CD4-positive, alpha-beta T cell treated with Interleukin-17A for 1 hour (primary cell): ENCODE measurements around the gene COL4A2.
"Not testable (repeated sequence)": the region's sequence is repeated elsewhere in the genome, so short reads cannot be mapped to it uniquely, and the experiment has no call there.

Experiments used
- DNase-seq: peaks from one replicate; pipeline ENCODE4 v3.0.0-alpha.2; 2020

The COL4A2 gene

DNA sequence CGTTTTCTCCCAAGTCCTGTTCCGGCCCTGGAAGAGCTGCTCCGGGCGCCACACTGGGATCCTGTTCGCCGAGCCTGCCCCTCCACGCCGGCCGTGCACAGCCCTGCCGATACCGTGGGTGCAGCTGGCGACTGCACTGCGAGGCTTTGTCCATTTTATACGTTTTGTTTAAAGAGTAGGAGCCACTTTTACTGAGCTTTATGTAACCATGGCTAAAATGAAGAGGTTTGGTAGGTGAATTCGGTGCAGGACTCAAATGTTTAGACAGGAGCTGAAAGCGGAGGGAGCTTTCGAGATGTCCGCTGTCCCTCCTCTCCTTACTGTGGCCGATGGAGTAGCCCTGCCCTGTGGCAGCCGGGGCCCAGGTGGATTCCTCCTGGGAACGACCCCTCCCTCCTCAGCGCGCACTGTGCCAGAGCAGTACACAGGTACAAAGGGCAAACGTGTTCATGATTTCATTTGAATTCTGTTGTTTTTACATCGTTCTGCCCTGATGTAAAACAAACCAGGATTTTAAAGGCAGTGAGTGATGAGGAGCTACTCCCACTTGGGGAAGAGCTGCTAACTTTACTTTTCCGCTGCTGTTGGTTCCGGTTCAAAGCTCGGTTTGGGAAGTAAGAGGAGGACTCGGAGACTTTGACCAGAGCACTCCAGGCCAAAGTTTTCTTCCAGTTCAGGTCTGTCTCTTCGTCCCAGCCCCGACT, 1.7 kb downstream of the COL4A2 start:
- no peak for DNase-seq

DNA sequence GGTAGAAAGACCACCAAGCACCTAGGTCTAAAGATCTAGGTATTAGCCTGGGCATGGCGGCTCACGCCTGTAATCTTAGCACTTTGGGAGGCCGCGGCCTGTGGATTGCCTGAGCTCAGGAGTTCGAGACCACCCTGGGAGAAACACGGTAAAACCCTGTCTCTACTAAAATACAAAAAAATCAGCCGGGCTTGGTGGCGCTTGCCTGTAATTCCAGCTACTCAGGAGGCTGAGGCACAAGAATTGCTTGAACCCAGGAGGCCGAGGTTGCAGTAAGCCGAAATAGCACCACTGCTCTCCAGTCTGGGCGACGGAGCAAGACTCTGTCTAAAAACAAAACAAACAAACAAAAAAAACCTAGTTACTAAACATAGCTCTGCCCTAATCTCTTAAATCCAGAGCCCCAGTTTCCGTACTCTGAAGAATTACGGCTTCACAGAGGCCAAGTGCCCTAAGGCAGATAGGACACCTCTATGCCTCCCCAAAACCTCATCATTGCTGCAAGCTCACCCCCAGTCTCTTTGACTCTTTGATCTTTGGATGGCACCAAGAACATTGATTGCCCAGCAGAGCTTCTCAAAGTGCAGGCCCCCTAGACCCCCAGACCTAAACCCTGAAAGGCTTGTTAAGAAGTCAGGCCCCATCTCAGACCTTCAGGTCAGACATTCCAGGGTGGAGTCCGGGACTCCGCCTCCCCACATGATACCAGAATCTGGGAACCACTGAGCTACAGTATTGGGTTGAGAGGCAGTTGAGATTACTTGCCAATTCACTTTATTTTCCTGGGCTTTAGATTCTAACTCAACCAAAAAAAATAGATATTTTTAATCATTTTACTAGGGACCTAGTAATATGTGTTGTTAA, 2.8 kb downstream of the COL4A2 start:
- DNase-seq: no peak

DNA sequence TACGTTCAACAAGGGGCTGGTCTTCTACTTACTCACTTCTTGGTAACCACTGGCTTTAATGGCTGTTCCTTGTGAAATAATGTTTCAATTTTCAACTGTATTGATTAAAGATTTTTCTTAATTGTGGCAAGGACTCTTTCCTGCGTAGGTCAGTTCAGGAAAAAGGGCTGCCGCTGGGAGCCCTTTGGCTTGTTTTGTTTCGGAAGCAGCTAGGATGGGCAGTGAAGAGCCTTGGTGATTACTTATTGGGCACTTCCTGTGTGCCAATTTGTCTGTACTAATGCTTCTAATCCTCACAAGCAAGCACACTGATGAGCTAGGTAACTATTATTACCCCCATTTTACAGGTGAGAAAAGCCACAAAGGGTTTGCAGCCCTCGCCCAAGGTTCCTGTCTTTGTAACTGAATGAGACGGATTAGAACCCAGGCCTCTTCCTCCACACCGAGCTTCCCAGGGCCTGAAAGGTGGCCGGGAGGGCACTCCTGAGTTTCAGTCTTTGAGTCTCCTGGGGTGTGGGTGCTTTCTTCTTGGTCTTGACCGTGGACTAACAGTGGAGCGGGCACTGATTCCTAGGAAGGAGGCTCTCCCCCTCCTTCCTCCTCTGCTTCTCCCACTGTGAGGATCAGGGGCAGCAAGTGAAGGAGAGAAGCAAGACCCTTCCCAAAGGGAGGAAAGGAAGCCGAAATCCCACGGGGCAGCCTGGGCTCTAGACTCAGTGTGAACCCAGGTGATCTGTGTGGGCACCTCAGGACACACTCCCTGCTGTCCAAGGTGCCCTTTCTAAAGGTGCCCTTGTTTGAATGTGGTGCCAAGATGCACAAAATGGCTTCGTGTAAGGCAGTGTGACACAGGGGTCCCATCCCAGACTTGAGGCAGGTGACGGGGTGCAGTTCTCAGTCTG, 3.7 kb downstream of the COL4A2 start:
- DNase-seq: no peak

DNA sequence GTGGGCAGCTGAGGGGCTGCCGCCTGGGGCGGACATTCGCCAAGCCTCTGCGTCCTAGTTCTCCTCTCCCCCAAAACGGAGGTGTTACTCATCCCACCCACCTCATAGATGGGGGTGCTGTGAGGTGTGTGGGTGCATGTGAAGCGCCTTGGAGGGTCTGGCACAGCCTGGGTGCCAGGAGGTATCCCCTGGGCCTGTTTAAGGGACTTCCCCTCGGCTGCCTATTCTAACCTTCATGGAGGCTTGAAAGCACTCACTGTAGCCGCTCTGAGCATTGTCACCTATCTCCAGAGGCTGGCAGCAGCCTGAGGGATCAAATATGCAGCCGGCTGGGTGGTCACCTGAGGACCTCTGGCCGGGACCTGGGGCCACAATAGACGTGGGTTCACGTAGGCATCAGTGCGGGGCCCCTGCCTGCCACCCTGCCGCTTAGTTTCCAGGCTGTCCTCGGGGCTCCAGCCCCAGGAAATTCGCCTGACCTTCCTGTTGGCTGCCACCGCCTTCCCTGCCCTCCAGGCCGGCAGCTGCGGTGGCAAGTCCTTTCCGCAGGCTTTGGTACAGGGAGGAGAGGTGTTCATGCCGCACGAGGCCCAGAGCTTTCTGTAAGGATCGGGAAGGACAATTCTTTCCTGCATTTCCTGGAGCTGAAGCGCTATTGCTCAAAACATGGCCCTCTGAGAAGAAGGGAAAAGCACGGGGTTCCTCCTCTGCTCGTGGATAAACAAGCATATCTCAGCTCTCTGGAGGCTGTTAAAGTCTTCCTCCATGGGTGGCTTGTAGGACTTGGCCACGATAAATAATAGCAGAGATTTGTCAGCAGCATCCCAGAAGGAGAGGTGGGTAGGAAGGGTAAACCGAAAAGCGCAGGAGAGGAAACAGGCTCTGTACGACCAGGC, 4.6 kb downstream of the COL4A2 start:
- DNase-seq: no peak

DNA sequence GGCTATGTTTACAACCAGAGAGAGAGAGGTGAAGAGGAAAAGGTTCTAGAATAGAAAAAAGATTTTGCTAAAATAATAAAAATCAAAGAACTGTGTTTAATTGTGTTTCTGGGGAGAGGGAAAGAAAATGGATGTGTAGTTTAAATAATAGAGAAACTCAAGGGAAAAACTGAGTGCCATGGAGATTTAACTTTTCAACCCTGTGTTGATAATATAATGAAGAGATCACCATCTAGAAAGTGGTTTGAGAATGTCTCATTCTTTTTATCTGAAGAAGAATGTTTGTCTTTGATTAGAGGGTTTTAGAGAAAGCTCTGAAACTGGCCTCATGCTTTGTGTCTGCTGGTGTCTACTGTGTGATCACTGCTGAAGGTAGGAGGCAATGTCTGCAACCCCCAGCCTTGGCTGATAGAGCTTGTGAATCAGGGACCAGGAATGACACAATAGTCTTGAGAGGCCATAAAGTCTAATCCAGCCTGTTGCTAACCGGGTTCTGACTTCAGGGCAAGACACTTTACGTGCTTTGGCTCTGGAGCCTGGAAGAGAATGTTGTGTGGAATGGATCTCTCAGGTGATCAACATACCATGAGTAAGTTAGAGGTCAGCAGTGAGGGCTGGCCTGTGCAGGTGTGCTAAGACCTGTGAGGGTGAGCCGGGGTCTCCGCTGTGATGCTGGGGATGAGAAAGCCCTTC, 5.4 kb downstream of the COL4A2 start:
- DNase-seq: no peak

DNA sequence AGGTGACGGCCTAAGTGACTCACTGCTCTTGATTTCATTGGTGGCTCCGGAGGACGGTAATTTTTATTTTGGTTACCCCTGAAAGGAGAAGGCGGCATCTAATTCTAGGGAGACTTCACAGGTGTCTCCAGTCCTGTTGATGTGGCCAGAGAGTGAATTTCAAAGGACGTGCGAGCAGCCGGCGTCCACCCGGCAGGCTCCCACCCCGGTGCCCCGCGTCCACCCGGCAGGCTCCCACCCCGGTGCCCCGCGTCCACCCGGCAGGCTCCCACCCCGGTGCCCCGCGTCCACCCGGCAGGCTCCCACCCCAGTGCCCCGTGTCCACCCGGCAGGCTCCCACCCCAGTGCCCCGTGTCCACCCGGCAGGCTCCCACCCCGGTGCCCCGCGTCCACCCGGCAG, 6.2 kb downstream of the COL4A2 start:
- DNase-seq: not testable (repeated sequence)

DNA sequence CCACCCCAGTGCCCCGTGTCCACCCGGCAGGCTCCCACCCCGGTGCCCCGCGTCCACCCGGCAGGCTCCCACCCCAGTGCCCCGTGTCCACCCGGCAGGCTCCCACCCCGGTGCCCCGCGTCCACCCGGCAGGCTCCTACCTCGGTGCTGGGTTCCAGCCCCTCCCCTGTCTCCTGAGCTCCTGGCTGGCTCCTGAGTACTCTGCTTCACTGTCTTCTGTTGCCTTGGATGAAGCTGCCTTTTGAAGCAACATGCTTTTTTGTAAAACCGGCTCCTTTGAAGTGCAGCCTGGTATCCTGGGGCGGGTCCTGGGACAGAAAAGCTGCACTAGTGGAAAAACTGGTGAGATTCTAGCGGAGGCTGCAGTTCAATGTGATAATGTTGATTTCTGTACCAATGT, 6.6 kb downstream of the COL4A2 start:
- DNase-seq: not testable (repeated sequence)

DNA sequence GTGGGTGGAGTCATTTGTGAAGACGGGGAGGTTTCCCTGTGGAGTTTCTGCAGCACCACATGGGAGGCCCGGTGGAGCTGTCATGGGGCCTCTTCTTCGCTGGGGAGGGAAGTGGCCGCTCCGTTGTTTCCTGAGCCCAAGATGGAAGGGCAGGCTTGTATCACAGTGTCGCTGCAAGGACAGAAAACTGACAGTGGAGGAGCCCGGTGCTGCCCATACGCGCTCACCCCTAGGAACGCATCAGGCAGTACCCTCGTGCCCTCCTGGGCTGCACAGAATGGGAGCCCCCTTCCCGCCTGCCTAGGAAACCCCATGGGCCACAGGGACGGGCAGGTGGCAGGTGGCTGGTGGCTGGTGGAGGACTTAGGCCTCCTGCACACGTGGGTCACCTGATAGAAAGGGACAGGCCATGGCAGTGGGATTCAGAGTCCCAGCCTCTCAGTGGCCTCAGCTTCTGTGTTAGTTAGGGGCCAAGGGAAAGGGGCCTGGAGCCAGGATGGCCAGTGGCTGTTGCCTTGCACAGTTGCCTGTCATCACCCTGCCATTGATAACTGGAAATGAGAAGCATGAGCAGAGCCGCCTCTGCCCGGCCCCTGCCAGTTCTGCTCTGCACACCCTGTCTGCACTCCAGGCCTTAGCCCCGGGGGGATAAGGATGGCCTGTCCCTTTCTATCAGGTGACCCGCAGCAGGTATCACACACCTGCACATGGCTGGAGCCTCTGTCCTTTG, 7.6 kb downstream of the COL4A2 start:
- no peak for DNase-seq

DNA sequence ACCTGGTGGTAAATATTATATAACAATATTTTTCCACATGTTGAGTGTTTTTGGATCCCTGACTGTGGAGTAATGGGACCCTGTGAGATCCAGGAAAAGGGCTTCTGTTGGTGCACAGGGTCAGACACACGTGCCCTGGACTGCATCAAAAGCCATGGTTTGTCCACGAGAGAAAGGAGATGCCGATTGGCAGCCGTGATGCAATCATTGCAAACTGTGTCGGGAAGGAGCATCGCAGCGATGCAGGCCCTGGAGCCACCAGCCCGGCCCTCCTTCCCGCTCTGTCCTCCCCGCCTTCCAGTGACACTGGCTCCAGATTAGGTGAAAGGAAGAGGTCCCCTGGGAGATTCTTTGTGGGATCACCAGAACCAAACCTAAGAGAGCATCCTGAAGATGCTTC, 9.1 kb downstream of the COL4A2 start:
- no peak for DNase-seq

DNA sequence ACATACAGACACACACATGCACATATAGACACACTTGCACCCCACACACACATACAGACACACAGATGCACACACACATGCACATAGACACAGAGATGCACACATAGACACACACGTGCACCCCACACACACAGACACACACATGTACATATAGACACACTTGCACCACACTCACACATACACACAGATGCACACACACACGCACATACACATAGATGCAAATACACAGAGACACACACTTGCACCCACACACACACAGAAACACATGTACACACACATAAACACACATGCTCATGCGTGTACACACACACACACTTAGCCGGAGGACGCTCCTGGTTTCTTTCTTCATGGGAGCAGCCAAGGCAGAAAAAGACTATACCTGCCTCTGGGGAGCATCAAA, 10.0 kb downstream of the COL4A2 start:
- DNase-seq: no peak

DNA sequence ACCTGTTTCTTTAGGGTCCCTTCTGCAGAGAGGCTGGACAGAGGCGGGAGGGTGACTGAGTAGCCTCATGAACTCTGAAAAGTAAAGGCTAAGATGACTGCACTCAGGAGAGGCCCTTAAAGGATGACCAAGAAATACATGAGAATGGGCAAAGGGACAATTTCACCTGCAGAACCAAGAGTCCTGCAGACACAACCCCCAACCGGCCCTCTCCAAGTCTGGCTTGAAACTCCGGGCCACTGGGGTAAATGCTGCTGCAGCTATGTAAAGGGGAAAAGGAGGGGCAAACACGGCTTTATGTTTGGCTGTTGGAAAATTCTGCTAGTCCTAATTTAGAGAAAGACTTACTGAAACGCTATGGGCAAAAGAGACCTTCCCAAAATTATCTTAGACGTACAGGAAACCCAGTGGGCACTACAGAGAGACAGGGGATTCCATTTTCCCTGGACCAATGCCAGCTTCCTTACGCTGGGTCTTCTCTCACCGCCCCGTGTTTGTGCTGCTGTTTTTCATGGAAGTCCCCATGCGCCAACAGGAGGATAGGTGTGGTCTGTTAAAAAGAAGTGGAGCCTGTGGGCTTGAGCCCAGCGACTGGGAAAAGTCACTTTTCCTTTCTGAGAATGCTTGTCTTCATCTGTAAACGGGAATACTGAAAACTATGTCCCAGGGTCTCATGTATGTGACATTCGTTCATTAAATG, 10.6 kb downstream of the COL4A2 start:
- DNase-seq: no peak

DNA sequence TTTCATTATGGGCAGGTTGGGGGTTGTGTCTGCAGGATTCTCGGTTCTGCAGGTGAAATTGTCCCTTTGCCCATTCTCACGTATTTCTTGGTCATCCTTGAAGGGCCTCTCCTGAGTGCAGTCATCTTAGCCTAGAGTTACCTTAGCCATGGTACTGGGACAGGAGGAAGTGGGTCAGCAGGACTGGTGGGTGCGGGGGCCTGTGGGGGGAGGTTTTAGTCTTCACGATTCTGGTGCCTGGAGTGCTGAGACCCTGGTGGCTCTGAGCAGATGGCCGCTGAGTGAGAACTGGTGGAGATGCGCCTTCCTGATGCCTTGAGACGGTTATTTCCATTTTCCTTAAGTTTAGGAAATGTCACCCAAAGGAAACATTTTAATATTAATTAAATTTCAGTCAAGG, 11.8 kb downstream of the COL4A2 start:
- no peak for DNase-seq

DNA sequence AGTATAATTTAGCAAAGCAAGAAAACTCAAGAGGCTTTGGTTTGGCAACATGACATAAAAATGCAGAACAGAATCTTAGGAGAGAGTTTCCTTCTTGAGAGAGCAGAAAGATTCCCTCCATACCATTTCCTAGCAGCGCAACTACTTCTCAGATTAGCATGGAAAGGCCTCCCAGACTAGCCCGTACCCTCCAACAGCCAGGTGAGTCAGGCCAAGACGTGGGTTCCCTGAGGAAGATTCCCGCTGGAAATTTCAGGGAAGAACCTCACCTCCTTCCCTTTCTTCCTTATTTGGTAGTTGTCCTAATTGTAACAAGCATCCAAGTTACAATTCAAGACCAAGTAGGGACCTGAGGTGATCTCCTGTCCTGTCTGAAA, 12.3 kb downstream of the COL4A2 start:
- no peak for DNase-seq

DNA sequence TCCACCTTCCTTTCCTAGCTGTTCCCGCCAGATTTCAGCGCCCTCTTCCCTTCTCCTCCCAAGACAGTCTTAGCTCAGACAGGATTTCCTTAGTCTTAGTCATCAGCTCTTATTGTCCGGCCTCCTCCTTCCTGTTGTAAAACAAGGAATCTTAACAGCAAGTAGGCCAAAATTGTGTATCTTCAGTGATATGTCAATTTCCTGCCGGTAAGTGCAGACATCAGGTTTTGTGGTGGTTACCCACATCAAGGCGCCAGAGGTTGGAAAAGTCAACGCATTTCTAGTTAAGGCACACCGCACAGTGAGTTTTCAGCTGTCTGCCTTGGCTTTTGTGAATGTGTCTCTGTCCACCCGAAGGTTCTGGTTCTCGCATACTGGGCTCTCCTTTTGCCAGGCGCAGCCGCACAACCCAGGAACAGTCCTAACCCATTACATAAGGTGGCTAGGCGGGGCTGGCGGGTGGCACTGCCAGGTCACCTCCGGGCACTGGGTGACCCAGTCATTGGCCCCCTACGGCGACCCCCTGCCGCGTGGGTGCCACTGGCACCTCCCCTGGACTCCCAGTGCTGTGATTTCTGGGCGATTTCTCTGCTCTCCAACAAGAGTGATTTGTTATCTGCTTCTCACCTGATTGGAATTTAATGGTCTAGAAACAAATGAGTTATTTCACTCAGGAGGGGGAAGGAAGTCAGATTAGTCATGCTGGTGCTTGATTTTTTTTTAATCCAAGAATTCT, 12.9 kb downstream of the COL4A2 start:
- DNase-seq: no peak

DNA sequence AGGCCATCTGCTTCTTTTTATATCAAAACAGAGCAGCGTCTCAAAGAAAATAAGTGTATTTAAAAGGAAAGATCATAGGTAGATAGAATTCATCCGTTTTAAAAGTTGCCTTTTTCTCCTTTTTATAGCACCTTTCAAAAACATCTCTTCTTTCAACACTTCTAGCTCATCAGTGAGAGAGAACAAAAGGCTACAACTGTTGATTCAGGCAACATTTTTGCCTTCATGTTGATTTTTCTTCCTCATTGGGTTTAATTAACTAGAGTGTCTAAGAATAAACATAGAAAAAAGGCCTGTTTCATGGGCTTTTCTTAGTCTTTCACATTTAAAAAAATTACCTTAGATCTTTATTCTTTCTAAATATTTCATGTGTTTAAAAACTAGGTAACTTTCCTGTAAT, 13.6 kb downstream of the COL4A2 start:
- DNase-seq: no peak

DNA sequence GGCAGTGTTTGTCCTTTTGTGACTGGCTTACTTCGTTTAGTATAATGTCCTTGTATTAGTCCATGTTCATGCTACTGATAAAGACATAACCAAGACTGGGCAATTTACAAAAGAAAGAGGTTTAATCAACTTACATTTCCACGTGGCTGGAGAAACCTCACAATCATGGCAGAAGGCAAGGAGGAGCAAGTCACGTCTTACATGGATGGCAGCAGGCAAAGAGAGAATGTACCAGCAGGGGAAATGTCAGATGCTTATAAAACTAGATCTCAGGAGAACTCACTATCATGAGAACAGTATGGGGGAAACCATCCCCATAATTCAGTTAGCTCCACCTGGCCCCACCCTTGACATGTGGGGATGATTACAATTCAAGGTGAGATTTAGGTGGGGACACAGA, 14.5 kb downstream of the COL4A2 start:
- DNase-seq: not testable (repeated sequence)

DNA sequence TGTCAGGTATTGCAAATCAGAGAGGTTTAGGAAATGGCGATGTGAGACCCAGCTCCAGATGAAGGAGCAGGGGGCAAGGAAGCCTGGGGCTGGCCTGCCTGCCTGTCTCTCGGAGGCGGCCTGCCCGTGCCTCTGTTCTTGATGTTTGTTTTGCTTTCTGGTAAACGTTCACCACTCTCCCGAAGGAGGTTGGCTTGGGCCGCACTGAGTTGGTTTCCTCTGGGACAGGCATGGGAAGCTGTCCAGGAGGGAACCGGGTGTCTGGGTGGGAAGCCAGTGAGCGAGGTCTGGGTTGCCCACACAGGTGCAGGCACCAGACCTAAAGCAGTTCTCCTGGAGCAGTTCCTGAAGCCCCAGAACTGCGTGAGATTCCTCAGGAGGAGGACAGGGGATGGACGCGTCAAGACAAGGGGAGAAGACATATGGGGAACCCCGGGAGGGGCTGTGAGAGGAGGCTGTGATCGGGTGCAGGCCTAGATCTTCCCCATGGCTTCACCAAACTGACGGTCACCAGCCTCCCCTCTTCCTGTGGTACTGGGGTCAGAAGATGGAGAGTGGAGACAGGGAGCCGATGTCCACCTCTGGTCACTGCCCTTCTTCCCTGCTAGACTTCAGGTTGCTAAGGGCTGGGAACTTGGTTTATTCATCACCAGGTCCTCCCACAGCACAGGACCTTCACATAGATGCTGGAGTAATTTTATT, 15.2 kb downstream of the COL4A2 start:
- no peak for DNase-seq

DNA sequence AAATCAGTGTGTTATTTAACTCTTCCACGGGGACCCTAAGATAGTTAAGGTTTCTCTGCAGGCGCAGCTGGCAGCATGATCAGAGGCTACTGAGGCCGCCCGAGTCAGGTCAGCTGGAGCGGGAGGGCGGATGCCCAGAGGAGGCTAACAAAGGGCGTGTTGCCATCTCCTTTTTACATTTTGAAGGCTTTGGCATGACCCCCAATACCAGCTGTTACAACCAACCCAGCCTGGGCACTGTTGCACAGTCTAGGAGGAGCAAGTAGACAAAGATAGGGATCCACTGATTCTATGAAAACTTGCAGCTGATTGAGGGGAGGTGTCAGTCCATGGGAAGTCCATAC, 15.7 kb downstream of the COL4A2 start:
- DNase-seq: no peak
